ENCODE data around the gene POMGNT2. TPM values are rescaled to one million over a fixed set of nuclear protein-coding genes. Genes with fewer than 3 reads are reported as not detected.

Gene POMGNT2
- total RNA-seq, 4 donors from 2014 or later: 20.4 to 72.8 (median 52.4) TPM

- Histone ChIP-seq H3K4me3 (no peak overlapping the region), H3K9me3 (no peaks in the 10 kb centered on the region), H3K27ac (no peak overlapping the region), H3K4me1 (peaks cover 0 to 6% of the 10 kb centered on the region in 2 donors), H3K36me3 (no peaks in the 10 kb centered on the region), H3K27me3 (no peaks in the 10 kb centered on the region)
- in situ Hi-C loops (cut with MboI; ENCODE audit: low sequenced_read_pairs in 4 of 4) (no loop called here), intact Hi-C loops (cut with DNase I; ENCODE audit: low total_unique reads) (no loop called here)
- ATAC-seq: no peak
- DNase-seq: no peak
- TF ChIP-seq CTCF (IDR thresholded peaks at IDR 0.05 in 4 of 5, conservative IDR thresholded peaks at IDR 0.05 in 1 of 5): no peak
- TF ChIP-seq POLR2A (IDR thresholded peaks at IDR 0.05): no peak
Observed at GRCh38 chr3:43043793-43044192, 62.1 kb downstream of the POMGNT2 start.

- no peak for TF ChIP-seq CTCF (IDR thresholded peaks at IDR 0.05 in 4 of 5, conservative IDR thresholded peaks at IDR 0.05 in 1 of 5)
- TF ChIP-seq POLR2A (IDR thresholded peaks at IDR 0.05): no peak
- Histone ChIP-seq H3K9me3 (no peaks in the 10 kb centered on the region), H3K4me3 (no peak overlapping the region), H3K27ac (no peak overlapping the region), H3K4me1 (peaks cover 0 to 6% of the 10 kb centered on the region in 2 donors), H3K27me3 (no peaks in the 10 kb centered on the region), H3K36me3 (no peaks in the 10 kb centered on the region)
- intact Hi-C loops (cut with DNase I; ENCODE audit: low total_unique reads) (no loop called here), in situ Hi-C loops (cut with MboI; ENCODE audit: low sequenced_read_pairs in 4 of 4) (no loop called here)
- DNase-seq (no peak), ATAC-seq (no peak)
Observed at GRCh38 chr3:43043071-43043766, 62.7 kb downstream of the POMGNT2 start.

GRCh38 chr3:43041517-43041916 lies 64.4 kb downstream of the POMGNT2 start:
- no peak for ATAC-seq
- intact Hi-C loops (cut with DNase I; ENCODE audit: low total_unique reads) (no loop called here), in situ Hi-C loops (cut with MboI; ENCODE audit: low sequenced_read_pairs in 4 of 4) (no loop called here)
- TF ChIP-seq POLR2A (IDR thresholded peaks at IDR 0.05): no peak
- no peak for TF ChIP-seq CTCF (IDR thresholded peaks at IDR 0.05 in 4 of 5, conservative IDR thresholded peaks at IDR 0.05 in 1 of 5)
- Histone ChIP-seq H3K27me3 (no peaks in the 10 kb centered on the region), H3K4me3 (no peak overlapping the region), H3K36me3 (no peaks in the 10 kb centered on the region), H3K9me3 (no peaks in the 10 kb centered on the region), H3K4me1 (peaks cover 0 to 6% of the 10 kb centered on the region in 2 donors), H3K27ac (no peak overlapping the region)
- DNase-seq: no peak

- Histone ChIP-seq H3K27ac (no peak overlapping the region), H3K27me3 (no peaks in the 10 kb centered on the region), H3K36me3 (no peaks in the 10 kb centered on the region), H3K9me3 (no peaks in the 10 kb centered on the region), H3K4me3 (no peak overlapping the region), H3K4me1 (peaks cover 0 to 6% of the 10 kb centered on the region in 2 donors)
- intact Hi-C loops (cut with DNase I; ENCODE audit: low total_unique reads) (no loop called here), in situ Hi-C loops (cut with MboI; ENCODE audit: low sequenced_read_pairs in 4 of 4) (no loop called here)
- TF ChIP-seq CTCF (IDR thresholded peaks at IDR 0.05 in 4 of 5, conservative IDR thresholded peaks at IDR 0.05 in 1 of 5): no peak
- no peak for TF ChIP-seq POLR2A (IDR thresholded peaks at IDR 0.05)
- DNase-seq (no peak), ATAC-seq (no peak)
Observed at GRCh38 chr3:43038010-43038409, 67.9 kb downstream of the POMGNT2 start.

All from gastrocnemius medialis (tissue), 4 donors.